GM12892 (cell line): ENCODE measurements around the gene SH3D19.

Source experiments
- POLR2A ChIP-seq: IDR thresholded peaks from 2 replicates; pipeline ENCODE4 v1.6.1; 2011; ENCODE audit warnings: low read depth, low read length, control low read depth
- POLR2AphosphoS5 ChIP-seq: IDR thresholded peaks from 2 replicates; pipeline ENCODE4 v1.6.1; 2011; ENCODE audit warnings: low read depth, low read length, control low read depth
- TAF1 ChIP-seq: IDR thresholded peaks from 2 replicates; pipeline ENCODE4 v1.6.1; 2011; ENCODE audit warnings: low read depth, mild to moderate bottlenecking, control low read depth, low read length, borderline replicate concordance

DNA sequence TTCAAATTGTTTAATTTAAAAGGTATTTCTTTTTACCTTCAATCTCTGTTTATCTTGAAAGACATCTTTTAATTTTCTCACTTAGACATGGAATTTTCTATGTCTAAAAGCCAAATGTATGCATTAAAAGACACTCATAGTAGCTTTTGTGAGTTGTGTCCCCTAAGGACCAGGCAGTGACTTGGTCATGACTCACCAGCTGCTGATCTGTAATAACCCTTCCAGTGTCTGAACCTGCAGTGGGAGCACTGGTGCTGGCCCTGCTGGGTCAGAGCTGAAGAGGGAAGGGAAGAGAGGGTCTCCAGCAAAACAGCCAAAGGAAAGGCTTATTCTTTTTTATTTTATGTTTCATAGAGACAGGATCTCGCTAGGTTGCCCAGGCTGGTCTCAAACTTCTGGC lies 31.1 kb upstream of the SH3D19 start:
- TF ChIP-seq POLR2AphosphoS5 (no peak), TAF1 (no peak), POLR2A (no peak)
